Frontal cortex (tissue), 4 donors: ENCODE results near the gene HNRNPAB. TPM values are rescaled to one million over a fixed set of nuclear protein-coding genes. Genes with fewer than 3 reads are reported as not detected.
"Not testable (repeated sequence)": the region's sequence is repeated elsewhere in the genome, so short reads cannot be mapped to it uniquely, and the experiment has no call there.

Experiments
- DNase-seq, 2 donors: peaks; one replicate each; pipeline ENCODE4 v3.0.0; 2012; ENCODE audit warnings: low spot score in 2 of 2
- FAIRE-seq: peaks from 2 replicates; lab custom pipeline; 2012; peaks lifted over from hg19 to GRCh38; lab: Jason Lieb, UNC
- total RNA-seq: library from RNA; depleted of rRNA; stranded (reverse); fragments of >200 nt; gene quantifications from one replicate; pipeline ENCODE4 v1.2.3, GENCODE V29; 2014
- donor health status: control.
- donor health status: control.
- donor health status: control.

The HNRNPAB gene
- total RNA-seq, 1 donor from 2014 or later = 49.7 TPM

DNA sequence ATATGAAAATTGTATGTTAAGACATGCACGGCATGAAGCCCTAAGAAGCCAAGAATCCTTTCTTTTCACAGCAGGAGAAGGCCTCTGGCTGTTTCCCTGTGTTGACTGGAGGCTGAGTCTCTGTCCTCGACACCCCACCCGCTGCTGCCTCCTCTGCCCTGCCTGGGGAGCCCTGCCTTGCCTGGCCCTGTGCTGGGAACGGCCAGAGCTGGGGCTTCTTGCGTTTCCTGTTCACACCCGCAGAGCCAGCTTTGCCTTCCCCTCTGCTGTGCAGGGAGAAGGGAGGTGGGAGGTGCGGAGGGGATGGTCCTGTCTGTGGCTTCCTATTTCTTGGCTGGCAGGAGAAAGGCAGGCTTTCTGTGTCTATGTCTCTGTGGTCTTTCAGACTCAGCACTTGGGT, 10.3 kb upstream of the HNRNPAB start:
- FAIRE-seq = no peak

DNA sequence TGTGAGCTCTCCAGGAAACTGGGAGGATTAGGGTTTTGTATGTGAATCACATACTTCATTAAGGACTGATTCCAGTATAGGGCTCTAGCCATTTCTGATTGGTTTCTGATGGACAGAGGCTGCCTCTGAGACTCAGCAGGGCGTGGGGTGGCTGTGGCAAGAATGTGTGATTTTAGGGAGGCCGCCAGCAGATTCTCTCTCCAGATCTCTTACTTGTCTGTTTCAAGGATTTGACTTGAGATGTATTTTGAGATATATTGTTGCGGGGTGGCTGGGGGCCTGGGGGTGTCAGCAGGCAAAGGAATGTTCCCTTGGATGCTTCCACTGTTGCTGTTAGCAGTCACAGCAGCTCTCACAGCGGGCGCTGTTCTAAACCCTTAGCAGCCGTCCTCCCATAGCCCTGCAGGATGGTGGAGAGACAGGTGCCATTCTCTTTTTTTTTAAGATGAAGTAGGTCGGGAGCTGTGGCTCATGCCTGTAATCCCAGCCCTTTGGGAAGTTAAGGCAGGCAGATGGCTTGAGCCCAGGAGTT, 8.0 kb upstream of the HNRNPAB start:
- DNase-seq = no peak

More for the DNA sequence above, 10.3 kb upstream of the HNRNPAB start:
- DNase-seq = no peak

DNA sequence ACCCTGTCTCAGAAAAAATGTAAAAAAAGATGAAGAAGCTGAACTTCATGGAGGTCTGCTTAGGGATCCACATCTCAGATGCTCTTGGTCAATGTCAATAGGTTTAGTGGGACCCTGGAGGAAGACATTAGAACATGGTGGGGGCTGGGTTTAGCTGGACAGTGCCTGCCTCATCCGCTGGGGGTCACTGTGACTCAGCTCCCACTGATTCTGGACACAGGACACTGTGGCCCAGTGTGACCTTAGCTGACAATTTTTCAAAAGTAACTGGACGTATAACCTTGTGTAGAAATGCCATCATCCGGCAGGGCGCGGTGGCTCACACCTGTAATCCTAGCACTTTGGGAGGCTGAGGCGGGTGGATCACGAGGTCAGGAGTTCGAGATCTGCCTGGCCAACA, 7.3 kb upstream of the HNRNPAB start:
- DNase-seq (no peak), FAIRE-seq (no peak)

More for the DNA sequence above, 8.0 kb upstream of the HNRNPAB start:
- FAIRE-seq = no peak

DNA sequence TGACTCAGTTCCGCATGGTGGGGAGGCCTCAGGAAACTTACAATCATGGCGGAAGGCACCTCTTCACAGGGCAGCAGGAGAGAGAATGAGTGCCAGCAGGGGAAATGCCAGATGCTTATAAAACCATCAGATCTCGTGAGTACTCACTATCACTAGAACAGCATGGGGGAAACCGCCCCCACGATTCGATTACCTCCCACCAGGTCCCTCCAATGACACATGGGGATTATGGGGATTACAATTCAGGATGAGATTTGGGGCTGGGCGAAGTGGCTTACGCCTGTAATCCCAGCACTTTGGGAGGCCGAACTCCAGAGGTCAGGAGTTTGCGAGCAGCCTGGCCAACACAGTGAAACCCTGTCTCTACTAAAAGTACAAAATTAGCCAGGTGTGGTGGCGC, 6.2 kb upstream of the HNRNPAB start:
- FAIRE-seq = not testable (repeated sequence)

DNA sequence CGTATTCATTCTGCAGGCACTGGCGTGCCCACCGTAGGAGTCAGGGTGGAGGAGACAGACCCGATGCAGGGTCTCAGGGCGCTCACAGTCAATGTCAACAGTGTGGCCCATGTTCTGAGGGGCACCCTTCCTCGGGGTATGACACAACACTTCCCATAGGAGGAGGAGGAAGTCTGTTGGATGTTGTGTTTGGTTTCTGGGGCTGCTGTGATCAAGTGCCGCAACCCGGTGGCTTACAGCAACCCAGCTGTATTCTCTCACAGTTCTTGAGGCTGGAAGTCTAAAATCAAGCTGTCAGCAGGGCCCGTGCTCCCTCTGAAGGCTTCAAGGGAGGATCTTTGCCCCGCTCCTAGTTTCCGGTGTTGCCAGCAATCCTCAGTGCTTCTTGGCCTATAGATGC, 5.6 kb upstream of the HNRNPAB start:
- no peak for FAIRE-seq
- no peak for DNase-seq

More for the DNA sequence above, 6.2 kb upstream of the HNRNPAB start:
- DNase-seq = not testable (repeated sequence)

DNA sequence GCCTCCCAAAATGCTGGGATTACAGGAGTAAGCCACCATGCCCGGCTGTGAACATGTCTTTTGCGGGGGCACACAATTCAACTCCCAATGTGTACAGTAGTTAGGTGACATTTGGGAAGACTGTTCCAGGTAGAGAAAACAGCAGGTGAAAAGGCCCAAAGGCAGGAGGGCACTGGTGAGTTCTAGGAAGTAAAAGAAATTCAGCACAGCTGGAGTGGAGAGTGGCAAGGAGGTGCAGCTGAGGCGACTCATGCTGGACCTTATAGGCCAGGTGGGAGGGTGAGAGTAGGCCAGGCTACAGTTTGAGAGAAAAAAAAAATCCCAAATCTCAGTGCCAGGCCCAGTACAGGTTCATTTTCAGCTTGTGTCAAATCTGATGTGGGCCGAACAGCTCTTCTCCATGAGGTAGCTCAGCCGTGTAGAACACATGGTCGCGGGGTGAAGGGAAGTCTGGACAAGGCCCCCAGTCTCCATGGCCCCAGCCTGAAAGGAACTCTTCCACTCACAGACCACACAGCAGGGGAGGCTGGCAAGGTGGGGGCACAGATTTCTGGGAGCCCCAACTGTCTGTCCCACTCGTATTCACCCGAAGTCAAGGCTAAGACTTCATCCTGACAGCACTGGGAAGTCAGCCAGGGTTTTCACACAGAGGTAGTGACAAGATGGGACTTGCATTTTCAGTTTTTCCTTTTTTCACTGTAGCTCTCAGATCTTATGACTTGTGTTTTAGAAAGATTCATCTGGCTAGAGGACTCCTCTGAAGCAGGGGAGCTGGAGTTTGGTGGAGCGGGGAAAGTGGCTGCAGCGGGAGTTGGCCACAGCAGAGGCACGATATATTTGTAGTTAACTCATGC, 4.5 kb upstream of the HNRNPAB start:
- no peak for FAIRE-seq

DNA sequence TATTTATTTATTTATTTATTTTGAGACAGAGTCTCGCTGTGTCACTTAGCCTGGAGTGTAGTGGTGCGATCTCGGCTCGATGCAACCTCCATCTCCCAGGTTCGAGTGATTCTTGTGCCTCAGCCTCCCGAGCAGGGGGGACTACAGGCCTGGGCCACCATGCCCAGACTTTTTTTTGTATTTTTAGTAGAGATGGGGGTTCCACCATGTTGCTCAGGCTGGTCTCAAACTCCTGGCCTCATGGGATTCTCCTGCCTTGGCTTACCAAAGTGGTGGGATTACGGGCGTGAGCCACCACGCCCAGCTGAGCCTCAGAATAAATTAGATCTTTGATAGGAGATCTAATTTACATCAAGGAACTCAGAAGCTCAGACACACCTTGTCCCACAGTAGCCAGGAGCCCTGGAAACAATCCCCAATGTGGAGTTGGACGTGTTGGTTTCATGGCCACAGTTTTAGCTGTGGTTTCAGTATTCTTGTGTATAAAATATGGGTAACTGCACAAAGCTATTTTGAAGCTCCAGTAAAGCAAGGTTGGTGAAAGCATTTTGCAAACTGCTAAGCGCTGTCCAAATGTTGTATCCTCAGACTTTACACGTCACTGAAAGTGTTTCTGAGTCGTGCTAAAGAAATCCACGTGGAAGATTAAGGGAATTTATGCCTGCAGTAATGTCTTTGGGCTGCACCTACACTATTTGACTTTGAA, 3.0 kb upstream of the HNRNPAB start:
- DNase-seq = no peak
- FAIRE-seq = no peak

More for the DNA sequence above, 4.5 kb upstream of the HNRNPAB start:
- no peak for DNase-seq

DNA sequence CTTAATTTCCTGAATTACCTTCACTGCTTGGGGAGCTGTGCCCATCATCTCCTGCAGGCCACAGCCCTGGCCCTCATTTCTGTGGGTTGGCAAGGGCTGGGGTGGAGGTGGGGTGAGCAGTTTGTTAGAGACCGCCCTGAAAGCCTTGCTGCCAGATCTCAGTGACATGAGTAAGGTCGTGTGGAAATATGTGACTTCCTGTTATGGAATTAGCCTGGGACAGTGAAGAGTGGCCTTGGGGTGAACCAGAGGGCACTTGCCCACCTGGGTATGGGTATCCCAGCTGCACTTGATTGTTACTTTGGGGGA, 2.5 kb upstream of the HNRNPAB start:
- FAIRE-seq = no peak

DNA sequence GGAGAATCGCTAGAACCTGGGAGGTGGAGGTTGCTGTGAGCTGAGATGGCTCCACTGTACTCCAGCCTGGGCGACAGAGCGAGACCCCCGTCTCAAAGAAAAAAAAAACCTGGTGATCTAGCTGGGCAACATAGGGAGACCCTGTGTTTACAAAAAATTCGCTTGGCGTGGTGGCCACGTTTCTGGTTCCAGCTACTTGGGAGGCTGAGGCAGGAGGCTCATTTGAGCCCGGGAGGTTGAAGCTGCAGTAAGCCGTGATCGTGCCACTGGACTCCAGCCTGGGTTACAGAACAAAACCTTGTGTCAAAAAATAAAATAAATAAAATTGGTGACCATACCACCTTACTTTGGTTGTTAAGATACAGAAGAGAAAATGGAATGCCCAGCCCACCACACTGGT, 1.8 kb upstream of the HNRNPAB start:
- no peak for DNase-seq
- FAIRE-seq = no peak

More for the DNA sequence above, 2.5 kb upstream of the HNRNPAB start:
- no peak for DNase-seq

DNA sequence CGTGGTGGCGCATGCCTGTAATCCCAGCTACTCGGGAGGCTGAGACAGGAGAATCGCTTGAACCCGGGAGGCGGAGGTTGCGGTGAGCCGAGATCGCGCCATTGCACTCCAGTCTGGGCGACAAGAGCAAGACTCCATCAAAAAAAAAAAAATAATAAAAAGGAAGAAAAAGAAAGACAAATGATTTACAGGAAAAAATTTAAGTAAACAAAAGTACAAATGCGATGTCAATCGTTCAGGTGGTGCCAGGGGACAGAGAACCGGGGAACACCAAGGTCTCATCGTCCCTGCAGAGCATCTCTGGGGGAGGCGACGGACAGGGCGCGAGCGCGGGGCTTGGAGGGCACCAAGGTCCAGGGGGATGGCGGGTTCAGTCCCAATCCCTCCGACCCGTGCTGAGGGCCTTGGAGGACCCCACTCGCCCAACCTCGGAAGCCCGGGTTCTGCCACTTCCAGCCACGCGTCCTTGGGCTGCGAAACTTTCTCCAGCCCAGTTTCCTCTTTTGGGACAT, 607 bp upstream of the HNRNPAB start:
- DNase-seq (no peak), FAIRE-seq (no peak)

DNA sequence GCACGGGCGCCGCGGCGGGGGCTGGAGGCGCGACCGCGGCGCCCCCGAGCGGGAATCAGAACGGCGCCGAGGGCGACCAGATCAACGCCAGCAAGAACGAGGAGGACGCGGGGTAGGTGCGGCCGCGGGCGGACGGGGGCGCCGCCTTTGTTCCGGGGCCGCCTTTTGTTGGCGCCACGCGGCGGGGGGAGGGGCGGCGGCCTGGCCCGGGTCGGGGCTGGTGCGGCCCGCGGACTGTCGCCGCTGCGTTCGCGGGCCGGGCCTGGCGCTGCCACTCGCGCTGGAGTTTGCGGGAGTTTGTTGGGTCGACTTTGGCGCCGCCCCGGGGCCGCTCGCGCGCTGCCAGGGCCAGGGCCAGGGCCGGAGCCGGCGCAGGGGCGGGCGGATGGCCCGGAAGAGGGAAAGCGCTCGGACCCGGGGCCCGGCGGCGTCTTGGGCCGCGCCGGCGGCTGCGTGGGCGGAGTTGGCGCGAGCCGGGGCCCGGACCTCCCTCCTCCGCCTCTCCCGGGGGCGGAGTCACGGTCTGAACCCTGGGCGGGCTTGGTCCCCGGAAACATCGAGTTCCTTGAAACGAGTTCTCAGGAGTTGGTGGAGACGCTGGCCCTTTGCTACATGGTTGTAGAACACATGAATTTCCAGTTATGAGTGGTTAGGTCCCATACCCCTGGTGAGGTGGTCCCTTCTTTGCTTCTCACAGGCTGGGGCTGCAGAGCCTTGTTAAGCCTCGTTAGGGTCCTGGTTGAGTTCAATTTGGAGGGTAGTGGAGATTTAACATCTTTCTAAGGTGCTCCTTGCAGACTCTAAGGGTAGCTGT, 809 bp downstream of the HNRNPAB start:
- FAIRE-seq (no peak), DNase-seq (peak; percentile 77 to 81)

DNA sequence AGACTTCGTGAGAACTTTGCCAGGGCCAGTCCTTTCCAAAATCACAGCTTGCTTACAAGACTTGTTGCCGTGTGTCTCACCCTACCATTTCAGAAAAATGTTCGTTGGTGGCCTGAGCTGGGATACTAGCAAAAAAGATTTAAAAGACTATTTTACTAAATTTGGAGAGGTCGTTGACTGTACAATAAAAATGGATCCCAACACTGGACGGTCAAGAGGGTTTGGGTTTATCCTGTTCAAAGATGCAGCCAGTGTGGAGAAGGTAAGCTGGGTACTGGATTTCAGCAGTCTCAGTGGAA, 1.4 kb downstream of the HNRNPAB start:
- no peak for FAIRE-seq
- no peak for DNase-seq

DNA sequence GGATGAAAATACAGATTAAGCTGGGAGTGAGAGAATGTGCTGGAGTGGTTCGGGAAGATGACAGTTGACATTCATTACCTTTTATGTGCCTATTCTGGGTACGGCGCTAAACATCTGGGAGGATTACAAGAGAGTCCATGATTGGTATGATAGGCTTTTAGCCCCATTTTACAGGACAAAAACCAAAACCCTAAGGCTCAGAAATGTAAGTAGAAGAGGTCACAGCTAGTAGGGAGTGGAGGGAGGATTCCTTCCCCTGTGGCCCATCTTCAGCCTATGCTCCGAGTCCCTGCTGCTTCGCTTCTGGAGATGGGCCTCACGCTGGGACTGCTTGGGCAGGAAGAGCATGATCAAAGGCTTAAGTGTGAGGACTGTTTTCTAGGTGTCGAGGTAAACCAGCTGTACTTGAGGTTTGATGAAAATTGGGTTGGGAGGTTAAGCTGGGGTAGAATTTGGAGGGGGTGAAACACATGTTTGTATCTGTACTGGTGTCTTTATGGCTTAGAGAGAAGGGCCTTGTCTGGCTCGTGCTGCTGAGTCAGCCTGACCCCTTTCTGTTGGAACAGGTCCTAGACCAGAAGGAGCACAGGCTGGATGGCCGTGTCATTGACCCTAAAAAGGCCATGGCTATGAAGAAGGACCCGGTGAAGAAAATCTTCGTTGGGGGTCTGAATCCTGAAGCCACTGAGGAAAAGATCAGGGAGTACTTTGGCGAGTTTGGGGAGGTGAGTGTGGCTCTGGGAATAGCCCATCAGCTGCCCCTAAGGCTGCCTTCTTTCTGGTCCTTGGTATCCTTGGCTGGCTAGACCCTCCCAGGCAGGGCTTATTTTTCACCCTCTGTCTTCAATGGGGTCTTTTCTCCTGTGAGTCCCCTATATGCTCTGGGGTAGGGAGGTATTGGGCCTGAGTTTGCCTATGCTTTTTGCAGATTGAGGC, 2.1 kb downstream of the HNRNPAB start:
- no peak for FAIRE-seq
- no peak for DNase-seq

DNA sequence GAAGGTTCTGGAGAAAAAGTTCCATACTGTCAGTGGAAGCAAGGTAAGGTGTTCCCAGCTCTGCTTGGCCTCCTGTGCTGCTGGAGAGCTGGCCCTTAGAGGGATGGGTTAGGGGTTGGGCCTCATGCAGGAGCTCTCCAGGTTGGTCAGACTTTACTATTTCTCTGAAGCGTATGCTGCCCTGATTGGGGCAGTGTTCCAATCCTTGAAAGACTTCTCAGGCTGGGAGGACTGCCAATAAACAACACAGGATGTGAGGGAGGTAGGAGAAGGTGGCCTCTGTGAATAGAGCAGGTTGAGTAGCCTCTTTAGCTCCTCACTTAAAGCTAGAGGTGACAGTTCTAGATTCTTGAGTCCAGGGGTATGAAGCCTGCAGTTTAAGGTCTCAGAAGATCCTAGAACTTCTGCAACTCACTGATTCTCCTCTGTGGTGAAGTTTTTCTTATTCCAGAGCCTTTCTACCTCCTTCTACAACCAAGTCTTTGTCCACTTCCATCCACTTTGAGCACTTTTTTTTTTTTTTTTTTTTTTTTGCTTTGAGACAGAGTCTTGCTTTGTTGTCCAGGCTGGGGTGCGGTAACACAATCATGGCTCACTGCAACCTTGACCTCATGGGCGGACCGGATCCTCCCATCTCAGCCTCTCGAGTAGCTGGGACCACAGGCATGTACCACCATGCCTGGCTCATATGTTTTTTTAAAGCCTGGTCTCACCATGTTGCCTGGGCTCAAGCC, 3.0 kb downstream of the HNRNPAB start:
- DNase-seq = no peak
- FAIRE-seq = no peak

DNA sequence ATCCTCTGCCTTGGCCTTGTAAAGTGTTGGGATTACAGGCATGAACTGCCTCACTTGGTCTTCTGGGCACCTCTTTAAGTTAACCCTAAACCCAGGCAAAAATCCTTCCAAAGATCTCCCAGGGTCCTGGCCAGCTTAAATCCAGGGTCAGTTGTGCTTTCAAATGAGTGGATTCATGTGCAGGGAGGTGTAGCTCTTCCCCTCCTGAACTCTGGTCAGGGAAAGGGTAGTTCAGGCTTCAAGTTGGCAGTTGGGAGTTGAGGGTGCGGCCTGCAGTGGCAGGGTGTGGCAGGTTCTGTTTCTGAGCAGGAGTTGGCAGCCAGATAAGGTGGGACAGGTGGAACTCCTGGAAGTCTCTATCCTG, 3.6 kb downstream of the HNRNPAB start:
- FAIRE-seq (no peak), DNase-seq (no peak)

DNA sequence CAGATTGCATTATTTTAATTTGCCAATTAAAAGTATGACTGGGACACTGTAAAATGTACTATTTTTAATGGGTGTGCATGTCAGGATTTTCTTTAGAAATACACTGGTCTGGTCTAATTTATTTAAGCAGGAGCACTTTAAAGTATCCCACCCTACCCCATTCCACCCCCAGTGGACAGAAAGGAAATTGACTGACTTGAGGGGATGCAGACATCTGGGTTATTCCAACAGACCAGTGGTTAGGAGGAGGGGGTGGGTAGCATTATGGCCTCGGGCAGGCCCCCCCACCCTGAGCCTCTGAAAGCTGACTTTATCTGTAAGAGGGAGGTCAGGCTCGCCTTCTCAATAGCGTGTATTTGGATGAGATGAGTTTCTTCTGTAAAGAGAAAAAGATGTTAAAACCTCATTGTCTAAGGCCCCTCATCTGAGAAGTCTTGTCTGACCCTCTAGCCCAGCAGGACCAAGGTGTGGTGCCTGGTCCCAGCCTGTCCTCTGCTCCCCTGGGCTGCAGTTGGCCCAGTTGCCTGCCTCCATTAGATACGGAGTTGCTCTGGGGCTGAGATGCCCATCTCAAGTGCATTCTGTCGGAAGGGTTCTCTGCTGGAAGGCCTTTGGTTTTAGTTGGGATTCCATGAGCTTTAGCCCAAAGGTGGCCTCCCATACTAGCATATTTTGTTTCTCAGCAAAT, 4.4 kb downstream of the HNRNPAB start:
- FAIRE-seq (no peak), DNase-seq (no peak)

DNA sequence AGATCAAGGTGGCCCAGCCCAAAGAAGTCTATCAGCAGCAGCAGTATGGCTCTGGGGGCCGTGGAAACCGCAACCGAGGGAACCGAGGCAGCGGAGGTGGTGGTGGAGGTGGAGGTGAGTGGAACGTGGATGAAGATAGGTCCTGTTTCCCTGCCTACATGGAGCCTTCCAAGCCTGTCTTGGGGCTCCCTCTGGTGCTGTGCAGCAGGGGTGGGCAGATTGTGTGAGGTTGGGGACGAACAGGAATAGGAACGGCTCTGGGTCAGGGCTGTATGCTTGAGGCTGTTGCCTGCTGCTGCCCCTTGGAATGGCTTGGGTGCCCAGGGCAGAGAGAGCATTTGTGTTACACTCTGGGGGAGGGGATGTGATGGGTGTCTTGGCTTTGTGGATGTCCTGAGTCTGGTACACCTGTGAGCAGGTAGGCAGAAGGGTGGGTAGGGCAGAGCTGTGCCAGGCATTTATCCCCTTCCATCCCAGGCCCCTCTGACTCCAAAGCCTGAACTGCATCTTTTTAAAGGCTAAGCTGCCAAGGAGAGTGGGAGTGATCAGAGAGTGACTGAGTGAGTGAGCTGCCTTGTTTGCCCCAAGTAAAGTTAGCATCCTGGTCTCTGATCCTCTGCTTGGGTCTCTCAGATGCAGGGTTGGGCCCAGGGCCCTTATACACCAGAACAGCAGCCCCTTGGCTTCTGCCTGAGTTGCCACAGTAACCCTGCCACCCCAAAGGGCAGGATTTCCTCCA, 5.2 kb downstream of the HNRNPAB start:
- FAIRE-seq = no peak
- no peak for DNase-seq
